ENCODE results near the gene C7orf25.

The C7orf25 gene

GRCh38 chr7:42929449-42929848 is 17.6 kb upstream of the C7orf25 start:
- TF ChIP-seq MAX (IDR thresholded peaks at IDR 0.05) (no peak), CEBPB (IDR thresholded peaks at IDR 0.05) (no peak), FOXM1 (IDR thresholded peaks at IDR 0.05; ENCODE audit: borderline replicate concordance, low read depth) (no peak)
- TF ChIP-seq, protein P1, sequence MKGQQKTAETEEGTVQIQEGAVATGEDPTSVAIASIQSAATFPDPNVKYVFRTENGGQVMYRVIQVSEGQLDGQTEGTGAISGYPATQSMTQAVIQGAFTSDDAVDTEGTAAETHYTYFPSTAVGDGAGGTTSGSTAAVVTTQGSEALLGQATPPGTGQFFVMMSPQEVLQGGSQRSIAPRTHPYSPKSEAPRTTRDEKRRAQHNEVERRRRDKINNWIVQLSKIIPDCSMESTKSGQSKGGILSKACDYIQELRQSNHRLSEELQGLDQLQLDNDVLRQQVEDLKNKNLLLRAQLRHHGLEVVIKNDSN (IDR thresholded peaks at IDR 0.05), result no peak

DNA sequence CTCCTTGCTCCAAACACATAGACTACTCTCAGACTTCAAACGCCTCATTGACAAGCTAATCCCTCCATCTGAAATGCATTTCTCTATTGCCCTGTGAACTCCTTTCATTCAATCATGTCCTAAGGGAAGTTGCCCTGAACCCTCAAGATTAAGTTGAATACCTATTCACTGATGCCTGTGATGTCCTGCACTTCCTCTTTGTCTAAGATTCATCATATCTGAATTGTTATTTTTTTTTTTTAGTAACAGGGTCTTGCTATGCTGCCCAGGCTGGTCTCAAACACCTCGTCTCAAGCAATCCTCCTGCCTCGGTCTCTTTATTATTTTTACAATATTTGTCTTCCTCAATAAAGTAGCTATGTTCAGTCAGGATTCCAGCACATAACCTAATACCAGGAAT is 16.9 kb upstream of the C7orf25 start:
- TF ChIP-seq, protein P2, sequence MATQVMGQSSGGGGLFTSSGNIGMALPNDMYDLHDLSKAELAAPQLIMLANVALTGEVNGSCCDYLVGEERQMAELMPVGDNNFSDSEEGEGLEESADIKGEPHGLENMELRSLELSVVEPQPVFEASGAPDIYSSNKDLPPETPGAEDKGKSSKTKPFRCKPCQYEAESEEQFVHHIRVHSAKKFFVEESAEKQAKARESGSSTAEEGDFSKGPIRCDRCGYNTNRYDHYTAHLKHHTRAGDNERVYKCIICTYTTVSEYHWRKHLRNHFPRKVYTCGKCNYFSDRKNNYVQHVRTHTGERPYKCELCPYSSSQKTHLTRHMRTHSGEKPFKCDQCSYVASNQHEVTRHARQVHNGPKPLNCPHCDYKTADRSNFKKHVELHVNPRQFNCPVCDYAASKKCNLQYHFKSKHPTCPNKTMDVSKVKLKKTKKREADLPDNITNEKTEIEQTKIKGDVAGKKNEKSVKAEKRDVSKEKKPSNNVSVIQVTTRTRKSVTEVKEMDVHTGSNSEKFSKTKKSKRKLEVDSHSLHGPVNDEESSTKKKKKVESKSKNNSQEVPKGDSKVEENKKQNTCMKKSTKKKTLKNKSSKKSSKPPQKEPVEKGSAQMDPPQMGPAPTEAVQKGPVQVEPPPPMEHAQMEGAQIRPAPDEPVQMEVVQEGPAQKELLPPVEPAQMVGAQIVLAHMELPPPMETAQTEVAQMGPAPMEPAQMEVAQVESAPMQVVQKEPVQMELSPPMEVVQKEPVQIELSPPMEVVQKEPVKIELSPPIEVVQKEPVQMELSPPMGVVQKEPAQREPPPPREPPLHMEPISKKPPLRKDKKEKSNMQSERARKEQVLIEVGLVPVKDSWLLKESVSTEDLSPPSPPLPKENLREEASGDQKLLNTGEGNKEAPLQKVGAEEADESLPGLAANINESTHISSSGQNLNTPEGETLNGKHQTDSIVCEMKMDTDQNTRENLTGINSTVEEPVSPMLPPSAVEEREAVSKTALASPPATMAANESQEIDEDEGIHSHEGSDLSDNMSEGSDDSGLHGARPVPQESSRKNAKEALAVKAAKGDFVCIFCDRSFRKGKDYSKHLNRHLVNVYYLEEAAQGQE (IDR thresholded peaks at IDR 0.05; ENCODE audit: low read depth), result no peak
- TF ChIP-seq FOXM1 (IDR thresholded peaks at IDR 0.05; ENCODE audit: borderline replicate concordance, low read depth) (no peak), RAD21 (IDR thresholded peaks at IDR 0.05; ENCODE audit: low read depth) (no peak), EGR1 (IDR thresholded peaks at IDR 0.05) (no peak), MAX (IDR thresholded peaks at IDR 0.05) (no peak), ZBTB7A (IDR thresholded peaks at IDR 0.05; ENCODE audit: low read depth) (no peak)

DNA sequence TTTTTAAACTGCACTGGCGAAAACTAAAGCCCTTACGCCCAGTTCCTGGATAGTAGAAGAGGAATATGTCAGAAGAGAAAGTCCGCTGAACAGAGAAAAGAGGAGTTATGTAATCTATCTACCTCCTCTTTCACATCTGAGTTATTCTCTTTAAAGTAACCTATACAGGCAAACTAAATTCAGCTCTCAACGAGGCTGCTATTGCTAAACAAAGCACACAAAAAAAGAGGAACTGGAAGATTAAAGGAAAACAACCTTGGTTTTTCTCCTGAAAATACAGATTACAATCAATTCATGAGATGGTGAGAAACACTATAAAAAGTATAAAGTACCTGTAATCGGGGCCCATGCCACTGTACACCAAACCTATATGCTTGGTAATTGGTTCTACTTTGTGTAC is 14.3 kb upstream of the C7orf25 start:
- TF ChIP-seq CREB1 (IDR thresholded peaks at IDR 0.05; ENCODE audit: low read depth) (no peak), ZBTB7A (IDR thresholded peaks at IDR 0.05; ENCODE audit: low read depth) (no peak), TCF12 (IDR thresholded peaks at IDR 0.05; ENCODE audit: low read depth) (no peak), EP300 (IDR thresholded peaks at IDR 0.05; ENCODE audit: borderline replicate concordance) (no peak), TEAD4 (IDR thresholded peaks at IDR 0.05) (no peak), MAX (IDR thresholded peaks at IDR 0.05) (no peak), FOXM1 (IDR thresholded peaks at IDR 0.05; ENCODE audit: borderline replicate concordance, low read depth) (no peak), YY1 (IDR thresholded peaks at IDR 0.05; ENCODE audit: low read depth) (no peak), EGR1 (IDR thresholded peaks at IDR 0.05) (no peak), CEBPB (IDR thresholded peaks at IDR 0.05) (no peak)
- TF ChIP-seq, protein P1 (IDR thresholded peaks at IDR 0.05), result no peak
- TF ChIP-seq, protein P2 (IDR thresholded peaks at IDR 0.05; ENCODE audit: low read depth), result no peak

GRCh38 chr7:42925630-42926029 is 13.8 kb upstream of the C7orf25 start:
- TF ChIP-seq ZBTB7A (IDR thresholded peaks at IDR 0.05; ENCODE audit: low read depth) (no peak), EP300 (IDR thresholded peaks at IDR 0.05; ENCODE audit: borderline replicate concordance) (no peak), YY1 (IDR thresholded peaks at IDR 0.05; ENCODE audit: low read depth) (no peak), MAX (IDR thresholded peaks at IDR 0.05) (no peak), TCF12 (IDR thresholded peaks at IDR 0.05; ENCODE audit: low read depth) (no peak), RAD21 (IDR thresholded peaks at IDR 0.05; ENCODE audit: low read depth) (no peak), TAF1 (IDR thresholded peaks at IDR 0.05; ENCODE audit: low read depth) (no peak), TEAD4 (IDR thresholded peaks at IDR 0.05) (no peak), NFIC (IDR thresholded peaks at IDR 0.05) (no peak), FOXM1 (IDR thresholded peaks at IDR 0.05; ENCODE audit: borderline replicate concordance, low read depth) (no peak), CREB1 (IDR thresholded peaks at IDR 0.05; ENCODE audit: low read depth) (no peak), EGR1 (IDR thresholded peaks at IDR 0.05) (no peak)
- TF ChIP-seq, protein P2 (IDR thresholded peaks at IDR 0.05; ENCODE audit: low read depth), result no peak
- TF ChIP-seq, protein P1 (IDR thresholded peaks at IDR 0.05), result no peak

Data from Ishikawa (cell line).